SU-DHL-6 (cell line): ENCODE results near the gene PRXL2A.
"Not testable (repeated sequence)": the region's sequence is repeated elsewhere in the genome, so short reads cannot be mapped to it uniquely, and the experiment has no call there.

Source experiments
- H2AFZ ChIP-seq: fragments of 200-600 bp; sonication (generic); 2 replicates; pipeline ENCODE4 v1.6.1; 2014; ENCODE audit warnings: low read depth, mild to moderate bottlenecking, moderate library complexity, mixed read lengths, antibody characterized with exemption, low read length; ENCODE audit not compliant: severe bottlenecking
- H3F3A ChIP-seq: fragments of 200-600 bp; shearing (Covaris generic); 2 replicates; pipeline ENCODE4 v1.6.0; 2016; ENCODE audit warnings: antibody characterized with exemption, mild to moderate bottlenecking; ENCODE audit not compliant: insufficient read depth
- H3K27ac ChIP-seq: fragments of 200-600 bp; sonication (generic); 2 replicates; pipeline ENCODE4 v1.5.1; 2016; ENCODE audit warnings: low read depth, mild to moderate bottlenecking, low read length, moderate library complexity, mixed read lengths
- H3K27me3 ChIP-seq: fragments of 200-600 bp; sonication (generic), shearing (Covaris generic); 2 replicates; pipeline ENCODE4 v1.6.0; 2014; ENCODE audit warnings: mild to moderate bottlenecking, low read length
- H3K36me3 ChIP-seq: fragments of 200-600 bp; sonication (generic); 2 replicates; pipeline ENCODE4 v1.6.1; 2014; ENCODE audit warnings: mild to moderate bottlenecking, low read length, mixed read lengths
- H3K4me2 ChIP-seq: fragments of 300-600, 200-600 bp; shearing (Covaris generic), sonication (generic); 2 replicates; pipeline ENCODE4 v1.6.0; 2014; ENCODE audit warnings: low read length, low read depth, mild to moderate bottlenecking; ENCODE audit not compliant: poor library complexity, severe bottlenecking
- H3K4me3 ChIP-seq: fragments of 200-600 bp; sonication (generic); 2 replicates; pipeline ENCODE4 v1.5.1; 2014; ENCODE audit warnings: antibody characterized with exemption, low read length, mild to moderate bottlenecking, mixed read lengths; ENCODE audit not compliant: insufficient read depth, poor library complexity, severe bottlenecking
- H3K79me2 ChIP-seq: fragments of 200-600 bp; sonication (generic); 2 replicates; pipeline ENCODE4 v1.6.1; 2014; ENCODE audit warnings: mild to moderate bottlenecking, low read length, moderate library complexity; ENCODE audit not compliant: insufficient read depth
- H3K9ac ChIP-seq: fragments of 200-600 bp; sonication (generic); 2 replicates; pipeline ENCODE4 v1.7.0; 2014; ENCODE audit warnings: mild to moderate bottlenecking, low read length
- H3K9me2 ChIP-seq: fragments of 200-600 bp; sonication (generic); replicated peaks from 2 replicates; pipeline ENCODE4 v1.6.1; 2014; ENCODE audit warnings: low read length; ENCODE audit not compliant: insufficient read depth
- H3K9me3 ChIP-seq: fragments of 200-600 bp; sonication (generic); 2 replicates; pipeline ENCODE4 v1.6.1; 2014; ENCODE audit warnings: low read length, mixed read lengths; ENCODE audit not compliant: insufficient read depth
- H4K20me1 ChIP-seq: fragments of 200-600 bp; sonication (generic); 2 replicates; pipeline ENCODE4 v1.6.1; 2014; ENCODE audit warnings: low read depth, mild to moderate bottlenecking, antibody characterized with exemption, low read length, moderate library complexity, mixed read lengths
- EZH2phosphoT487 ChIP-seq: fragments of 200-600 bp; sonication (generic), shearing (Covaris generic); conservative IDR thresholded peaks from 2 replicates; pipeline ENCODE4 v1.6.1; 2018; ENCODE audit warnings: mild to moderate bottlenecking, antibody characterized with exemption, low read length, moderate library complexity, mixed read lengths
- TF ChIP-seq, protein P1 (sequence below): fragments of 200-600 bp; sonication (generic); IDR thresholded peaks from one replicate; pipeline ENCODE4 v1.5.1; 2017; ENCODE audit warnings: antibody characterized with exemption, mild to moderate bottlenecking, low read length, moderate library complexity; ENCODE audit not compliant: insufficient read depth, poor library complexity, severe bottlenecking

The PRXL2A gene

GRCh38 chr10:80414142-80414895 is 6.0 kb downstream of the PRXL2A start:
- TF ChIP-seq, protein P1, sequence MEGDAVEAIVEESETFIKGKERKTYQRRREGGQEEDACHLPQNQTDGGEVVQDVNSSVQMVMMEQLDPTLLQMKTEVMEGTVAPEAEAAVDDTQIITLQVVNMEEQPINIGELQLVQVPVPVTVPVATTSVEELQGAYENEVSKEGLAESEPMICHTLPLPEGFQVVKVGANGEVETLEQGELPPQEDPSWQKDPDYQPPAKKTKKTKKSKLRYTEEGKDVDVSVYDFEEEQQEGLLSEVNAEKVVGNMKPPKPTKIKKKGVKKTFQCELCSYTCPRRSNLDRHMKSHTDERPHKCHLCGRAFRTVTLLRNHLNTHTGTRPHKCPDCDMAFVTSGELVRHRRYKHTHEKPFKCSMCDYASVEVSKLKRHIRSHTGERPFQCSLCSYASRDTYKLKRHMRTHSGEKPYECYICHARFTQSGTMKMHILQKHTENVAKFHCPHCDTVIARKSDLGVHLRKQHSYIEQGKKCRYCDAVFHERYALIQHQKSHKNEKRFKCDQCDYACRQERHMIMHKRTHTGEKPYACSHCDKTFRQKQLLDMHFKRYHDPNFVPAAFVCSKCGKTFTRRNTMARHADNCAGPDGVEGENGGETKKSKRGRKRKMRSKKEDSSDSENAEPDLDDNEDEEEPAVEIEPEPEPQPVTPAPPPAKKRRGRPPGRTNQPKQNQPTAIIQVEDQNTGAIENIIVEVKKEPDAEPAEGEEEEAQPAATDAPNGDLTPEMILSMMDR, result no peak
- no peak for TF ChIP-seq EZH2phosphoT487
- Histone ChIP-seq H3K9ac (no peak overlapping the region), H3K4me3 (no peak overlapping the region), H3K4me2 (no peak overlapping the region), H2AFZ (no peak overlapping the region), H3F3A (no peaks in the 10 kb centered on the region), H3K9me2 (no peaks in the 10 kb centered on the region), H4K20me1 (no peaks in the 10 kb centered on the region), H3K27ac (no peak overlapping the region), H3K27me3 (no peaks in the 10 kb centered on the region), H3K36me3 (no peaks in the 10 kb centered on the region), H3K79me2 (no peaks in the 10 kb centered on the region), H3K9me3 (no peaks in the 10 kb centered on the region)

GRCh38 chr10:80415734-80416478 is 7.6 kb downstream of the PRXL2A start:
- H3K9me3 ChIP-seq, result no peaks in the 10 kb centered on the region
- no peak overlapping the region for H3K4me2 ChIP-seq
- H3K4me3 ChIP-seq, result no peak overlapping the region
- H2AFZ ChIP-seq, result no peak overlapping the region
- H3K27me3 ChIP-seq, result no peaks in the 10 kb centered on the region
- H4K20me1 ChIP-seq, result no peaks in the 10 kb centered on the region
- no peaks in the 10 kb centered on the region for H3K79me2 ChIP-seq
- no peak overlapping the region for H3K9ac ChIP-seq
- no peak overlapping the region for H3K27ac ChIP-seq
- H3K36me3 ChIP-seq, result no peaks in the 10 kb centered on the region
- H3K9me2 ChIP-seq, result no peaks in the 10 kb centered on the region
- TF ChIP-seq, protein P1, result no peak
- no peaks in the 10 kb centered on the region for H3F3A ChIP-seq

DNA sequence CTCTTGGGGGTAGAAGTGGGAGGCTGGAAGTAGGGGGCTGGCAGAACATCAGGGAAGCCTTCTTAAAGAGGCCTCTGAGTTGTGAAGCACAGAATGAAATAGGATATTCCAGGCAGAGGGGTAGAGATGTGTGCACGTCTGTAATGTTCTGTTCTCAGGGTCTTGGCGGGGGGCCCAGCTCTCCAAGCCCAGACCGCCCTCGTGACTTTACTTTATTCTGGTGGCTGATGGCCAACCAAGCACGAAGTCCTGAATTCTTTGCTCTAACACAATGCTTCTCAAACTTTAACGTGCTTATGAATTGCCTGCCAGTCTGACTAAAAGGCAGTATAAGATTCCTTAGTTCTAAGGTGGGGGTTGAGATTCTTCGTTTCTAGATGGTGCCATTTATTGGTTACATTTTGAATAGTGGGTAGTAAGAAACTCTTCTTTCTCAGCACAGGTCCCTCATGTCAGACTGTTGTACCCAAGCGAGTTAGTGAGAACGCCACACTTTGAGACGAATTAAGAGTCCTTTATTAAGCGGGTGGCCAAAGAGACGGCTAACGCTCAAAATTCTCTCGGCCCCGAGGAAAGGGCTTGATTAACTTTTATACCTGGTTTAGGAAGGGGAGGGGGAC is 8.2 kb downstream of the PRXL2A start:
- H3K4me3 ChIP-seq, result no peak overlapping the region
- TF ChIP-seq EZH2phosphoT487, result no peak
- TF ChIP-seq, protein P1, result no peak
- no peak overlapping the region for H3K9ac ChIP-seq
- H3K27me3 ChIP-seq, result no peaks in the 10 kb centered on the region
- no peak overlapping the region for H2AFZ ChIP-seq
- H3K9me3 ChIP-seq, result no peaks in the 10 kb centered on the region
- H3K9me2 ChIP-seq, result no peaks in the 10 kb centered on the region
- H3K27ac ChIP-seq, result no peak overlapping the region
- no peaks in the 10 kb centered on the region for H4K20me1 ChIP-seq
- no peak overlapping the region for H3K4me2 ChIP-seq
- H3K36me3 ChIP-seq, result no peaks in the 10 kb centered on the region
- no peaks in the 10 kb centered on the region for H3K79me2 ChIP-seq
- H3F3A ChIP-seq, result no peaks in the 10 kb centered on the region

GRCh38 chr10:80417256-80417655 is 8.9 kb downstream of the PRXL2A start:
- H3K27ac ChIP-seq, H3K27me3 ChIP-seq, H2AFZ ChIP-seq, H3K9me3 ChIP-seq, H4K20me1 ChIP-seq, H3K9ac ChIP-seq, H3K9me2 ChIP-seq, H3K4me2 ChIP-seq, H3K4me3 ChIP-seq, H3F3A ChIP-seq, H3K36me3 ChIP-seq, H3K79me2 ChIP-seq: not testable (repeated sequence)
